ENCODE results near the gene FGGY. TPM values are rescaled to one million over a fixed set of nuclear protein-coding genes. Genes with fewer than 3 reads are reported as not detected.
A peak's percentile ranks its signal among the peaks of the same experiment; 100 is the strongest.

Gene FGGY
- total RNA-seq, 1 experiment from 2014 or later = 6.4 TPM

DNA sequence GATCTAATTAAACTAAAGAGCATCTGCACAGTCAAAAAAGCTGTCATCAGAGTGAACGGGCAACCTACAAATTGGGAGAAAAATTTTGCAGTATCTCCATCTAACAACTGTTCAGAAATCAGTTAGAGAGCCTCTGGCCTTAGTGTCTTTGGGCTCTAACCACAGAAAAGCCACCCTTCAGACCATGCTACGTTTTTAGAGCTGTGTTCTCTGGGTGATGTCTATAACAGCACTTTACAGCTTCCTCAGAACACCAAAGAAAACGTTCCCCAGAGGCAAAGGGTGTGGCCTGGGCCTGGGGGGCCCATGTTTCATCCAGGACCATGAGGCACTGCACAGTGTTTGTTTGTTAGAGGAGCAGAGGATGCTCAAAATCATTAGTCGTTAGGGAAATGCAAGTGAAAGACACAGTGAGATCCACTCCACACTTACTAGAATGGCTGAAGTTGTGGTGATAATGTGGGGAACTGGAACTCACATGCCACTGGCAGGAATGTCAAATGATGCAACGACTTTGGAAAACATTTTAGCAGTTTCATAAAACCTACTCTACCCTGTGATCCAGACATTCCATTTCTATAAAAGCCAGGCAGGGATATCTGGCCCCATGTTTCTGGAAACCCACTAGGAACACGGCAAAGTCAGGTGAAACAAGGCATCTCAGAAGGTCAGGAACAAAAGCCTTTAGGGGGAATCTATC, 267.4 kb downstream of the FGGY start:
- CTCF ChIA-PET = no interaction called here
- no peaks in the 10 kb centered on the region for H3K4me1 Mint-ChIP-seq (ENCODE audit: low read depth, unreplicated experiment)

GRCh38 chr1:59565611-59566410, 268.9 kb downstream of the FGGY start:
- no peak for TF ChIP-seq CTCF (IDR thresholded peaks at IDR 0.05; ENCODE audit: insufficient read depth in 1 of 2, low read depth in 1 of 2, low read length in 1 of 2, severe bottlenecking in 1 of 2, unreplicated experiment in 1 of 2)
- Mint-ChIP-seq H3K36me3 (ENCODE audit: insufficient read depth, unreplicated experiment) (no peaks in the 10 kb centered on the region), H3K4me3 (ENCODE audit: unreplicated experiment) (no peak overlapping the region), H3K27me3 (ENCODE audit: insufficient read depth, unreplicated experiment) (no peaks in the 10 kb centered on the region), H3K9me3 (ENCODE audit: unreplicated experiment) (no peaks in the 10 kb centered on the region), H3K27ac (ENCODE audit: unreplicated experiment) (no peak overlapping the region), H3K4me1 (ENCODE audit: low read depth, unreplicated experiment) (no peaks in the 10 kb centered on the region)
- Histone ChIP-seq H3K36me3 (ENCODE audit: control insufficient read depth, insufficient read depth, low read length) (no peaks in the 10 kb centered on the region), H3K9me3 (no peaks in the 10 kb centered on the region), H3K4me3 (ENCODE audit: low read depth, low read length) (no peak overlapping the region), H3K4me1 (no peaks in the 10 kb centered on the region), H3K27me3 (replicated peaks; ENCODE audit: control insufficient read depth, insufficient read depth, low read length) (no peaks in the 10 kb centered on the region)
- intact Hi-C loops (cut with micrococcal nuclease; ENCODE audit: unreplicated experiment) = no loop called here
- POLR2A ChIA-PET = no interaction called here
- CTCF ChIA-PET = no interaction called here
- DNase-seq = no peak
- no TSS peak for BruUV-seq (replicated peaks)

More for the DNA sequence above, 267.4 kb downstream of the FGGY start:
- POLR2A ChIA-PET = no interaction called here
- no peaks in the 10 kb centered on the region for H3K27me3 Mint-ChIP-seq (ENCODE audit: insufficient read depth, unreplicated experiment)
- Histone ChIP-seq H3K9me3 (no peaks in the 10 kb centered on the region), H3K27me3 (replicated peaks; ENCODE audit: control insufficient read depth, insufficient read depth, low read length) (no peaks in the 10 kb centered on the region), H3K4me3 (ENCODE audit: low read depth, low read length) (no peak overlapping the region), H3K4me1 (no peaks in the 10 kb centered on the region), H3K36me3 (ENCODE audit: control insufficient read depth, insufficient read depth, low read length) (no peaks in the 10 kb centered on the region)
- no TSS peak for BruUV-seq (replicated peaks)
- intact Hi-C loops (cut with micrococcal nuclease; ENCODE audit: unreplicated experiment) = no loop called here
- no peaks in the 10 kb centered on the region for H3K9me3 Mint-ChIP-seq (ENCODE audit: unreplicated experiment)
- no peaks in the 10 kb centered on the region for H3K36me3 Mint-ChIP-seq (ENCODE audit: insufficient read depth, unreplicated experiment)
- no peak for DNase-seq
- H3K27ac Mint-ChIP-seq (ENCODE audit: unreplicated experiment) = no peak overlapping the region
- H3K4me3 Mint-ChIP-seq (ENCODE audit: unreplicated experiment) = no peak overlapping the region
- no peak for TF ChIP-seq CTCF (IDR thresholded peaks at IDR 0.05; ENCODE audit: insufficient read depth in 1 of 2, low read depth in 1 of 2, low read length in 1 of 2, severe bottlenecking in 1 of 2, unreplicated experiment in 1 of 2)

DNA sequence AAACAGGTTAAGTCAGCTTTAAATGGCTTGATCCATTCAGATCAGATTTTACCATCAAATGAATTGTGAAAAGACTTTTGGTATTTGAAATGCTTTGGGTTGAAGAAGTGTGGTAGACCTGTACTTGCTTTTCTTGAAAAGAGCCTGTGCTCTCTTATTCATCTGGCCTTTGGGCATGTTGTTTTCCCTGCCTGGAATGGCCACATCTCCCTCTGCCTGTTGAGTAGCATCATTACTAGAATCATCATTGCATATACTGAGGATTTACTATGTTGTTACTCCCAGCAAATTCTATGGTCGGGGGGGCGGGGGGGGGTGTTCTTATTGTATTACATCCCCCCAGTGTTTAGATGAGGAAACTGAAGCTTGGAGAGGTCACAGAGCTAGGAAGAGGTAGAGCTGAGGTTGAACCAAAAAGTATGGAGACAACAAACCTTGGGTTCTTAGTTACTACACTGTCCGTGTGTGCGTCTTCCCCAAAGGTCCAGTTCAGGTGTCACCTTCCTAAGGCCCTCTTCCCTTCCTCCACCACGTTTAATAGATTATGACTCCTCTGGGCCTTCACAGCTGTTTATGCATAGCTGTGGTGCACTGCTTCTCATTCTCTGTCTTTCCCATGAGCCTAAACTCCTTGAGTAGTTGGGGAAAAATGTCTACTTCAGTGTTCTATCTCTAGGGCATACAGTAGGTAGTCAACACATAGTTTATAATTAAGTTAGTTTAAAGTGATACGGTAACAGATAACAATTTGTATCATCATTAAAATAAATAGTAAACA, 271.5 kb downstream of the FGGY start:
- Histone ChIP-seq H3K27me3 (replicated peaks; ENCODE audit: control insufficient read depth, insufficient read depth, low read length) (no peaks in the 10 kb centered on the region), H3K4me1 (no peaks in the 10 kb centered on the region), H3K9me3 (no peaks in the 10 kb centered on the region), H3K4me3 (ENCODE audit: low read depth, low read length) (no peak overlapping the region), H3K36me3 (ENCODE audit: control insufficient read depth, insufficient read depth, low read length) (no peaks in the 10 kb centered on the region)
- no peak for DNase-seq
- CTCF ChIA-PET = no interaction called here
- Mint-ChIP-seq H3K9me3 (ENCODE audit: unreplicated experiment) (no peaks in the 10 kb centered on the region), H3K4me3 (ENCODE audit: unreplicated experiment) (no peak overlapping the region), H3K4me1 (ENCODE audit: low read depth, unreplicated experiment) (no peaks in the 10 kb centered on the region), H3K27me3 (ENCODE audit: insufficient read depth, unreplicated experiment) (no peaks in the 10 kb centered on the region), H3K27ac (ENCODE audit: unreplicated experiment) (no peak overlapping the region), H3K36me3 (ENCODE audit: insufficient read depth, unreplicated experiment) (no peaks in the 10 kb centered on the region)
- TF ChIP-seq CTCF (IDR thresholded peaks at IDR 0.05; ENCODE audit: insufficient read depth in 1 of 2, low read depth in 1 of 2, low read length in 1 of 2, severe bottlenecking in 1 of 2, unreplicated experiment in 1 of 2) = peak; percentile 7 to 16
- no TSS peak for BruUV-seq (replicated peaks)
- intact Hi-C loops (cut with micrococcal nuclease; ENCODE audit: unreplicated experiment) = no loop called here
- POLR2A ChIA-PET = no interaction called here

Measured in Caco-2 (cell line).